NCI-H524 (cell line): Measurements from ENCODE around the gene RGS12.

Experiments used
- DNase-seq, 2 experiments: peaks; one replicate each; lab custom pipeline; 2025; lab: John Stamatoyannopoulos, UW

Gene RGS12

GRCh38 chr4:3292571-3293400 is at the start of gene RGS12:
RGS12 (plus strand) TSS chr4:3293021; CDS start chr4:3316171, 23,150 bp downstream.
- DNase-seq, result peak; percentile 82 to 90

GRCh38 chr4:3243136-3243780 is 49.6 kb upstream of the RGS12 start:
- no peak for DNase-seq

GRCh38 chr4:3244002-3244401 is 48.8 kb upstream of the RGS12 start:
- no peak for DNase-seq

GRCh38 chr4:3244747-3245146 is 48.1 kb upstream of the RGS12 start:
- no peak for DNase-seq

- no peak for DNase-seq
These were observed 47.1 kb upstream of the RGS12 start for GRCh38 chr4:3245676-3246075.

GRCh38 chr4:3246458-3247398 is 46.1 kb upstream of the RGS12 start:
- peak; percentile 28 to 52 for DNase-seq

- no peak for DNase-seq
These were observed 45.2 kb upstream of the RGS12 start for GRCh38 chr4:3247399-3248177.

- no peak for DNase-seq
These were observed 44.7 kb upstream of the RGS12 start for GRCh38 chr4:3248178-3248480.

- no peak for DNase-seq
These were observed 43.8 kb upstream of the RGS12 start, which contains the start of gene MSANTD1 for GRCh38 chr4:3248811-3249661. MSANTD1 (plus strand) TSS chr4:3249159; CDS start chr4:3249223, 64 bp downstream.

GRCh38 chr4:3249711-3250437 is 42.9 kb upstream of the RGS12 start:
- no peak for DNase-seq

- no peak for DNase-seq
These were observed 42.3 kb upstream of the RGS12 start for GRCh38 chr4:3250438-3250955.

- peak in 1 of 2 experiments; percentile 18 for DNase-seq
These were observed 41.7 kb upstream of the RGS12 start for GRCh38 chr4:3250956-3251690.

- no peak for DNase-seq
These were observed 40.9 kb upstream of the RGS12 start for GRCh38 chr4:3251691-3252479.

GRCh38 chr4:3252480-3252828 is 40.4 kb upstream of the RGS12 start:
- DNase-seq, result no peak

GRCh38 chr4:3252831-3253641 is 39.8 kb upstream of the RGS12 start:
- DNase-seq, result no peak

- no peak for DNase-seq
These were observed 39.0 kb upstream of the RGS12 start for GRCh38 chr4:3253808-3254207.
